ENCODE measurements around the gene POU4F3.

POU4F3 gene

DNA sequence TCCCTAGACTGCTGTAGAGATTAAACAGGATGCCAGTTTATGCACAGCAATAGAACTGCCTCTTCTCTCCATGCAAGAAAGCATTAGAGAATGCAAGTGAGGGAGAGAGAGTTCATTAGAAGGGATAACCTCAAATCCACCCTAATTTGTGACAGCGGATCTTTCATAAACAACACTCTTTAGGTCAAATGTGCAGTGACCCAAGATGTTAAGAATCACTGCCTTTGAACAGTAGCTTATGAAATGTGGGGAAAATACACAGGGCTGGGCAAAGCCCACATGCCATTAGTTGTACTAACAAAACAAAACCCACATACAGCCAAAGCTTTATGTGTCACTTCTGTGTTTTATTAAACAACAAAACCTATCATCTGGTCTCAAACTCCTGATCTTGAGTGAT, 36.2 kb upstream of the POU4F3 start:
- Histone ChIP-seq H3K4me1 (no peaks in the 10 kb centered on the region), H3K36me3 (no peaks in the 10 kb centered on the region), H3K27me3 (peaks cover 46% of the 10 kb centered on the region), H3K4me3 (ENCODE audit: low read depth, low read length) (no peak overlapping the region), H3K9me3 (no peaks in the 10 kb centered on the region)
- TF ChIP-seq, protein P1, sequence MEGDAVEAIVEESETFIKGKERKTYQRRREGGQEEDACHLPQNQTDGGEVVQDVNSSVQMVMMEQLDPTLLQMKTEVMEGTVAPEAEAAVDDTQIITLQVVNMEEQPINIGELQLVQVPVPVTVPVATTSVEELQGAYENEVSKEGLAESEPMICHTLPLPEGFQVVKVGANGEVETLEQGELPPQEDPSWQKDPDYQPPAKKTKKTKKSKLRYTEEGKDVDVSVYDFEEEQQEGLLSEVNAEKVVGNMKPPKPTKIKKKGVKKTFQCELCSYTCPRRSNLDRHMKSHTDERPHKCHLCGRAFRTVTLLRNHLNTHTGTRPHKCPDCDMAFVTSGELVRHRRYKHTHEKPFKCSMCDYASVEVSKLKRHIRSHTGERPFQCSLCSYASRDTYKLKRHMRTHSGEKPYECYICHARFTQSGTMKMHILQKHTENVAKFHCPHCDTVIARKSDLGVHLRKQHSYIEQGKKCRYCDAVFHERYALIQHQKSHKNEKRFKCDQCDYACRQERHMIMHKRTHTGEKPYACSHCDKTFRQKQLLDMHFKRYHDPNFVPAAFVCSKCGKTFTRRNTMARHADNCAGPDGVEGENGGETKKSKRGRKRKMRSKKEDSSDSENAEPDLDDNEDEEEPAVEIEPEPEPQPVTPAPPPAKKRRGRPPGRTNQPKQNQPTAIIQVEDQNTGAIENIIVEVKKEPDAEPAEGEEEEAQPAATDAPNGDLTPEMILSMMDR (IDR thresholded peaks at IDR 0.05; ENCODE audit: low read depth, low read length), result no peak
- DNase-seq, result no peak

DNA sequence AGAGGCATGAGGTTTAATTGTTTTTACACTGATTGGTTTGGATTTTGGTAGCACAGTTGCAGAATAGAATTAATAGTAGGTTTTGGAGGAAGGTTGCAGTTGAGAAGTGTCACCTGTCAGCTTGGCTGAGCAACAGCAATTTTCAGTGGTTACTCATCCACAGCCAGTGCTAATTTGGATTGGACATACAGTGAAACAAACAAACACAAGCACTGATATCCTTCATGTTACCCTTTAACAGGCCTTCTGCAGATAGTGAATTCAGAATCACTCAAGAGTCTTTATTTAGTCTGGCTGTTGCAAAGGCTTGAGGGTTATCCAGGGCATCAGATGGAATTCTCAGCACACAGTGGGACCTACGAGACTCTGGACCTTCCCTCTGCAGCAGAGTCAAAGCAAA, 31.8 kb upstream of the POU4F3 start:
- TF ChIP-seq, protein P1 (IDR thresholded peaks at IDR 0.05; ENCODE audit: low read depth, low read length), result no peak
- no peak for DNase-seq
- no peak overlapping the region for H3K4me3 ChIP-seq (ENCODE audit: low read depth, low read length)
- H3K9me3 ChIP-seq, result no peaks in the 10 kb centered on the region
- no peaks in the 10 kb centered on the region for H3K36me3 ChIP-seq
- H3K27me3 ChIP-seq, result peaks cover 46% of the 10 kb centered on the region
- H3K4me1 ChIP-seq, result no peaks in the 10 kb centered on the region

DNA sequence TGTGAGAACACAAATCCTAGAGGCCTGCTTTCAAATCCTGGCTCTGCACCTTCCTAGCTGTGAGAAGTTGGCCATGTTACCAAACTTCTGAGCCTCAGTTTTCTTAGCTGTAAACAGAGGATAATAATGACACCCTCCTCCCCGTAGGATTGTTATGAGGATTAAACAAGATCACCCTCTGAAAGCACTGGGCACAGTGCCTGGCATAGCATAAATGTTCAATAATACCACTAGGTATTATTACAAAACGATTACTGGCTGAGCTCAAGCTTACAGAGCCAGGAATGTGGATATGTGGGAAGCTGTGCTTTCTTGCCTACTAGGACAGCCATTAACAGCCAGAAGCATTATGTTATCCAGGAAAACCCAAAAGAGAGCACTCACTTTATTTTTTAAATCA, 30.8 kb upstream of the POU4F3 start:
- no peaks in the 10 kb centered on the region for H3K36me3 ChIP-seq
- DNase-seq, result no peak
- no peak overlapping the region for H3K4me3 ChIP-seq (ENCODE audit: low read depth, low read length)
- no peaks in the 10 kb centered on the region for H3K9me3 ChIP-seq
- H3K4me1 ChIP-seq, result no peaks in the 10 kb centered on the region
- H3K27me3 ChIP-seq, result peaks cover 44% of the 10 kb centered on the region
- TF ChIP-seq, protein P1 (IDR thresholded peaks at IDR 0.05; ENCODE audit: low read depth, low read length), result no peak

DNA sequence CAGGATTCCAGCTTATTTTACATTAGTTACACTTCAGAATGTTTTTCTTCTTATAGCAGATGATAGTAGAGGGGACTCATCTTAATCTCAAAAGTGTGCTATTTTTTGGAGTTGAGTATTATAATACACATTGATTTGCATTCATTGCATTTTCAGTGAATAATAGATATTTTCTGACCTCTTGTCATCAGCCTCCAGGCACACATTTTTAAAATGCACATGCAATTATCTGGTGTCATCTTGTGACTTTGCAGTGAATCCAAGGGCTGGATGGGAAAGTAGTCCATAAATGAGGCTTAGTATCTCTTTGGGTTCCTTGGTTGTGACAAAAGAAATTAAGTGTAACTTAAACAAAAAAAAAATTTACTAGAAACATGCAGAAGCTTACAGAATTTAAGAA, 28.1 kb upstream of the POU4F3 start:
- Histone ChIP-seq H3K9me3 (no peaks in the 10 kb centered on the region), H3K27me3 (peaks cover 51% of the 10 kb centered on the region), H3K4me1 (no peaks in the 10 kb centered on the region), H3K36me3 (no peaks in the 10 kb centered on the region), H3K4me3 (ENCODE audit: low read depth, low read length) (no peak overlapping the region)
- no peak for DNase-seq
- TF ChIP-seq, protein P1 (IDR thresholded peaks at IDR 0.05; ENCODE audit: low read depth, low read length), result no peak

DNA sequence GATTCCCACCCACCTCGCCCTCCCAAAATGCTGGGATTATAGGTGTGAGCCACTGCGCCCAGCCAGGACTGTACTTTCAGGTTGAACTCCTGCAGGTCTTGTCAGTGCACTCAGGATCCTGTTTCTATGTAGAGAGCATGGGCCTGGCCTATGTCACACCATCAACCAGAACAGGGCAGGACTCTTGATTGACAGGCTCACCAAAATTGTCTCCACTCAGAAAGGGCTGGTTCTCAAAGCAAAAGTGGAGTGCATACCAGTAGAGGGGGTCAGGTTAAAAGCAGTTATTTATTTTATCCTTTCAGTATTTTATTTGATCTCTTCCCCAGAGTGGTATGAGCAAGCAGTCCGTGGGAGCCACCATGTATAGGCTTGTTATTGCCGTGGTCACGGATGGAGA, 27.4 kb upstream of the POU4F3 start:
- no peaks in the 10 kb centered on the region for H3K36me3 ChIP-seq
- H3K4me1 ChIP-seq, result no peaks in the 10 kb centered on the region
- peaks cover 53% of the 10 kb centered on the region for H3K27me3 ChIP-seq
- TF ChIP-seq, protein P1 (IDR thresholded peaks at IDR 0.05; ENCODE audit: low read depth, low read length), result no peak
- no peak overlapping the region for H3K4me3 ChIP-seq (ENCODE audit: low read depth, low read length)
- no peaks in the 10 kb centered on the region for H3K9me3 ChIP-seq
- DNase-seq, result no peak

DNA sequence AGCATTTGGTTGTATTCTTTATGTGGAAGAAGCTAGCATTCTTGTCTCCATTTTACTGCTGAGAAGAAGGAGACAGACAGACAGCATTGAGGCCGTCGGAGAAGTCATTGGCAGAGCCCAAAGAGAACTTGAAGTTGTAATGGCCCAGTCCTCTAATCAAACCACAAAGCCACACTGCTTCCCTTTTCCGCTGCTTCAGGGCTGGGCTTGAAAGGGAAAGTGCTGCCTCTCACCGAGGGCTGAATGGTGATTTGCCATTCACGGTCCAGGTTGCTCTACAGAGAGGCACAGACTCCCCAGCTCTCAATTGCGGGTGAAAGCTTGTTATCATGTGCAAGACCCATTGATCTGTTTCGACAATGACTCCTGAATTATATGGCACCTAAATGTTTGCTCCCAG, 25.6 kb upstream of the POU4F3 start:
- Histone ChIP-seq H3K9me3 (no peaks in the 10 kb centered on the region), H3K4me1 (no peaks in the 10 kb centered on the region), H3K36me3 (no peaks in the 10 kb centered on the region), H3K4me3 (ENCODE audit: low read depth, low read length) (no peak overlapping the region), H3K27me3 (peaks cover 55% of the 10 kb centered on the region)
- DNase-seq, result no peak
- TF ChIP-seq, protein P1 (IDR thresholded peaks at IDR 0.05; ENCODE audit: low read depth, low read length), result no peak
